ENCODE data around the gene TRDN.
"Not testable (repeated sequence)": the region's sequence is repeated elsewhere in the genome, so short reads cannot be mapped to it uniquely, and the experiment has no call there.

Gene TRDN

GRCh38 chr6:123635567-123635966 is 1.2 kb downstream of the TRDN start:
- in situ Hi-C loops (cut with HindIII; ENCODE audit: low pct_ligation_motif_present, low pct_unique_long_range_greater_than_20kb, low sequenced_read_pairs) = no loop called here
- no peak for DNase-seq

GRCh38 chr6:123635144-123635543 is 1.6 kb downstream of the TRDN start:
- in situ Hi-C loops (cut with HindIII; ENCODE audit: low pct_ligation_motif_present, low pct_unique_long_range_greater_than_20kb, low sequenced_read_pairs) = no loop called here
- DNase-seq = no peak

GRCh38 chr6:123632641-123633040 is 4.1 kb downstream of the TRDN start:
- DNase-seq = no peak
- in situ Hi-C loops (cut with HindIII; ENCODE audit: low pct_ligation_motif_present, low pct_unique_long_range_greater_than_20kb, low sequenced_read_pairs) = no loop called here

GRCh38 chr6:123629258-123629941 is 7.3 kb downstream of the TRDN start:
- DNase-seq = no peak
- in situ Hi-C loops (cut with HindIII; ENCODE audit: low pct_ligation_motif_present, low pct_unique_long_range_greater_than_20kb, low sequenced_read_pairs) = no loop called here

- in situ Hi-C loops (cut with HindIII; ENCODE audit: low pct_ligation_motif_present, low pct_unique_long_range_greater_than_20kb, low sequenced_read_pairs) = no loop called here
- no peak for DNase-seq
Measured at GRCh38 chr6:123625696-123626095, 11.1 kb downstream of the TRDN start.

- in situ Hi-C loops (cut with HindIII; ENCODE audit: low pct_ligation_motif_present, low pct_unique_long_range_greater_than_20kb, low sequenced_read_pairs) = no loop called here
- DNase-seq = no peak
Measured at GRCh38 chr6:123622780-123623179, 14.0 kb downstream of the TRDN start.

- in situ Hi-C loops (cut with HindIII; ENCODE audit: low pct_ligation_motif_present, low pct_unique_long_range_greater_than_20kb, low sequenced_read_pairs) = no loop called here
- no peak for DNase-seq
Measured at GRCh38 chr6:123619156-123619555, 17.6 kb downstream of the TRDN start.

- in situ Hi-C loops (cut with HindIII; ENCODE audit: low pct_ligation_motif_present, low pct_unique_long_range_greater_than_20kb, low sequenced_read_pairs) = no loop called here
- no peak for DNase-seq
Measured at GRCh38 chr6:123616942-123617341, 19.8 kb downstream of the TRDN start.

- in situ Hi-C loops (cut with HindIII; ENCODE audit: low pct_ligation_motif_present, low pct_unique_long_range_greater_than_20kb, low sequenced_read_pairs) = no loop called here
Measured at GRCh38 chr6:123616016-123616415, 20.7 kb downstream of the TRDN start.

GRCh38 chr6:123610779-123611178 is 26.0 kb downstream of the TRDN start:
- in situ Hi-C loops (cut with HindIII; ENCODE audit: low pct_ligation_motif_present, low pct_unique_long_range_greater_than_20kb, low sequenced_read_pairs) = no loop called here
- no peak for DNase-seq

More at GRCh38 chr6:123616016-123616415, 20.7 kb downstream of the TRDN start:
- DNase-seq = no peak

GRCh38 chr6:123604067-123604466 is 32.7 kb downstream of the TRDN start:
- in situ Hi-C loops (cut with HindIII; ENCODE audit: low pct_ligation_motif_present, low pct_unique_long_range_greater_than_20kb, low sequenced_read_pairs) = no loop called here
- no peak for DNase-seq

GRCh38 chr6:123598011-123598410 is 38.7 kb downstream of the TRDN start:
- in situ Hi-C loops (cut with HindIII; ENCODE audit: low pct_ligation_motif_present, low pct_unique_long_range_greater_than_20kb, low sequenced_read_pairs) = no loop called here
- DNase-seq = no peak

- DNase-seq = no peak
- in situ Hi-C loops (cut with HindIII; ENCODE audit: low pct_ligation_motif_present, low pct_unique_long_range_greater_than_20kb, low sequenced_read_pairs) = no loop called here
Measured at GRCh38 chr6:123594776-123595175, 42.0 kb downstream of the TRDN start.

- in situ Hi-C loops (cut with HindIII; ENCODE audit: low pct_ligation_motif_present, low pct_unique_long_range_greater_than_20kb, low sequenced_read_pairs) = no loop called here
- no peak for DNase-seq
Measured at GRCh38 chr6:123592426-123592825, 44.3 kb downstream of the TRDN start.

GRCh38 chr6:123589973-123590372 is 46.8 kb downstream of the TRDN start:
- in situ Hi-C loops (cut with HindIII; ENCODE audit: low pct_ligation_motif_present, low pct_unique_long_range_greater_than_20kb, low sequenced_read_pairs) = no loop called here
- DNase-seq = no peak

GRCh38 chr6:123589317-123589716 is 47.4 kb downstream of the TRDN start:
- in situ Hi-C loops (cut with HindIII; ENCODE audit: low pct_ligation_motif_present, low pct_unique_long_range_greater_than_20kb, low sequenced_read_pairs) = no loop called here
- DNase-seq = no peak

- no peak for DNase-seq
- in situ Hi-C loops (cut with HindIII; ENCODE audit: low pct_ligation_motif_present, low pct_unique_long_range_greater_than_20kb, low sequenced_read_pairs) = no loop called here
Measured at GRCh38 chr6:123588546-123588895, 48.2 kb downstream of the TRDN start.

- DNase-seq = no peak
- in situ Hi-C loops (cut with HindIII; ENCODE audit: low pct_ligation_motif_present, low pct_unique_long_range_greater_than_20kb, low sequenced_read_pairs) = no loop called here
Measured at GRCh38 chr6:123587838-123588545, 48.8 kb downstream of the TRDN start.

- DNase-seq = not testable (repeated sequence)
Measured at GRCh38 chr6:123587407-123587806, 49.3 kb downstream of the TRDN start.

GRCh38 chr6:123580331-123580730 is 56.4 kb downstream of the TRDN start:
- DNase-seq = no peak
- in situ Hi-C loops (cut with HindIII; ENCODE audit: low pct_ligation_motif_present, low pct_unique_long_range_greater_than_20kb, low sequenced_read_pairs) = no loop called here

More at GRCh38 chr6:123587407-123587806, 49.3 kb downstream of the TRDN start:
- in situ Hi-C loops (cut with HindIII; ENCODE audit: low pct_ligation_motif_present, low pct_unique_long_range_greater_than_20kb, low sequenced_read_pairs) = not testable (repeated sequence)
